AG10803 (cell line): ENCODE measurements around the gene CLIP1.

Experiments
- DNase-seq: peaks from one replicate; pipeline ENCODE4 v3.0.0; 2010; ENCODE audit warnings: low read depth
- H3K4me3 ChIP-seq: 2 replicates; pipeline ENCODE4 v1.5.1; 2011; ENCODE audit warnings: mild to moderate bottlenecking, low read length, control low read depth
- TF ChIP-seq, protein P1 (sequence below): conservative IDR thresholded peaks from 2 replicates; pipeline ENCODE4 v1.5.1; 2011; ENCODE audit warnings: mild to moderate bottlenecking, low read length, control low read depth, inconsistent platforms

CLIP1 gene

DNA sequence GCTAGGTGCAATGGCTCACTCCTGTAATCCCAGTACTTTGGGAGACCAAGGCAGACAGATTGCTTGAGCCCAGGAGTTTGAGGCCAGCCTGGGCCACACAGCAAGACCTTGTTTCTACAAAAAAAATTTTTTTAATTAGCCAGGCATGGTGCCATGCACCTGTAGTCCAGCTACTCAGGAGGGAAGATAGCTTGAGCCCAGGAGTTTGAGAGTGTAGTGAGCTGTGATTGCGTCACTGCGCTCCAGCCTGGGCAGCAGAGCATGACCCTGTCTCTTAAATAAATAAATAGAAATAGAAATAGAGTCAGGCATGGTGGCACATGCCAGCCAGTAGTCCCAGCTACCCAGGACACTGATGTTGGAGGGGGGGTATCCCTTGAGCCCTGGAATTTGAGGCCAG lies 36.7 kb upstream of the CLIP1 start:
- DNase-seq, result no peak
- TF ChIP-seq, protein P1, sequence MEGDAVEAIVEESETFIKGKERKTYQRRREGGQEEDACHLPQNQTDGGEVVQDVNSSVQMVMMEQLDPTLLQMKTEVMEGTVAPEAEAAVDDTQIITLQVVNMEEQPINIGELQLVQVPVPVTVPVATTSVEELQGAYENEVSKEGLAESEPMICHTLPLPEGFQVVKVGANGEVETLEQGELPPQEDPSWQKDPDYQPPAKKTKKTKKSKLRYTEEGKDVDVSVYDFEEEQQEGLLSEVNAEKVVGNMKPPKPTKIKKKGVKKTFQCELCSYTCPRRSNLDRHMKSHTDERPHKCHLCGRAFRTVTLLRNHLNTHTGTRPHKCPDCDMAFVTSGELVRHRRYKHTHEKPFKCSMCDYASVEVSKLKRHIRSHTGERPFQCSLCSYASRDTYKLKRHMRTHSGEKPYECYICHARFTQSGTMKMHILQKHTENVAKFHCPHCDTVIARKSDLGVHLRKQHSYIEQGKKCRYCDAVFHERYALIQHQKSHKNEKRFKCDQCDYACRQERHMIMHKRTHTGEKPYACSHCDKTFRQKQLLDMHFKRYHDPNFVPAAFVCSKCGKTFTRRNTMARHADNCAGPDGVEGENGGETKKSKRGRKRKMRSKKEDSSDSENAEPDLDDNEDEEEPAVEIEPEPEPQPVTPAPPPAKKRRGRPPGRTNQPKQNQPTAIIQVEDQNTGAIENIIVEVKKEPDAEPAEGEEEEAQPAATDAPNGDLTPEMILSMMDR, result no peak
- no peak overlapping the region for H3K4me3 ChIP-seq

GRCh38 chr12:122458105-122459035 lies 35.9 kb upstream of the CLIP1 start:
- H3K4me3 ChIP-seq, result no peak overlapping the region
- TF ChIP-seq, protein P1, result no peak
- no peak for DNase-seq

- TF ChIP-seq, protein P1, result no peak
- DNase-seq, result no peak
These were observed 35.2 kb upstream of the CLIP1 start for GRCh38 chr12:122457627-122458026.

DNA sequence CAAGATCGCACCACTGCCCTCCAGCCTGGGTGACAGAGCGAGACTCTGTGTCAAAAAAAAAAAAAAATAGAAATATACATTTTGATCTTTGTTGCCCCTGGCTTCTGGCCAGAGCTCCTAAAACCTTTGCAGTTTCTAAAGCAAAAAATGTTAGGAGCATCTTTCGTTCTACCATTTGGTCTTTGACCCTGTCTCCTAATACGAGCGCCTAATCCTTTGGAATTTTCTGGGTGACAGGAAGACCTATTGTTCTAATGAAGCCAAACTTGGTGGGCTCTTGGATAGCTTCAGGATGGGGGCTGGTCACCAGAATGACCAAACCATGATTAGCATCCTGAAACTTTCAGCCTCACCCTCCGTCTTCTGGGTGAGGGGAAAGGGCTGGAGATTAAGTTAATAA lies 32.3 kb upstream of the CLIP1 start:
- no peak overlapping the region for H3K4me3 ChIP-seq
- TF ChIP-seq, protein P1, result no peak
- DNase-seq, result no peak

More at GRCh38 chr12:122457627-122458026, 35.2 kb upstream of the CLIP1 start:
- H3K4me3 ChIP-seq, result no peak overlapping the region

GRCh38 chr12:122454250-122454721 lies 31.8 kb upstream of the CLIP1 start:
- TF ChIP-seq, protein P1, result no peak
- no peak for DNase-seq
- H3K4me3 ChIP-seq, result no peak overlapping the region

DNA sequence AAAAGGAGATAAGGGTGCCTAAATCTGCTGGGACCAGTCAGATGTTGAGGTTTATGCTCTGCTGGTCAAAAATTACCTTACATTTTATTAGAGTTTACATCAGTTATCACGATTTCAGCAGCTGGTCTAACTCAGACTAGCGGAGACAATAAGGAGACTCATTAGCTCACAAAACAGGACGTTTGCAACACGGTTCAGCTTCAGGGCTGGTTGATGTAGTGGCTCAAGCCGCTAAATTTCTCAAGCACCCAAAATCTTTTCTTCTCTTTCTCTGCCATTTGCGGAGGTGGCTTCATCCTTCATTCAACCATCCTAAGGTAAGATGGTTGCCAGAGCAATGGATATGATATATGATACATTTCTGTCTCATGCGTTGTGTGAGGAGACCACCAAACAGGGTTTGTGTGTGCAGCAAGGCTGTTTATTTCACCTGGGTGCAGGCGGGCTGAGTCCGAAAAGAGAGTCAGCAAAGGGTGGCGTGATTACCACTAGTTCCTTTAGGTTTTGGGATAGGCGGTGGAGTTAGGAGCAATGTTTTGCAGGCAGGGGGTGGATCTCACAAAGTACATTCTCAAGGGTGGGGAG lies 30.3 kb upstream of the CLIP1 start:
- H3K4me3 ChIP-seq, result no peak overlapping the region
- TF ChIP-seq, protein P1, result no peak

More for the DNA sequence above, 30.3 kb upstream of the CLIP1 start:
- no peak for DNase-seq
